NCI-H2171 treated with DMSO at 0.1 percent for 48 hours (cell line): ENCODE results near the gene ADGRV1.
"Not testable (repeated sequence)": the region's sequence is repeated elsewhere in the genome, so short reads cannot be mapped to it uniquely, and the experiment has no call there.

Source experiments
- DNase-seq: peaks from one replicate; lab custom pipeline; 2025; lab: John Stamatoyannopoulos, UW

Gene ADGRV1

GRCh38 chr5:90902170-90902569 lies 343.6 kb downstream of the ADGRV1 start:
- no peak for DNase-seq

- DNase-seq, result no peak
These were observed 344.2 kb downstream of the ADGRV1 start for GRCh38 chr5:90902651-90903386.

- no peak for DNase-seq
These were observed 350.5 kb downstream of the ADGRV1 start for GRCh38 chr5:90909101-90909503.

- DNase-seq, result no peak
These were observed 351.3 kb downstream of the ADGRV1 start for GRCh38 chr5:90909940-90910339.

GRCh38 chr5:90911169-90911568 lies 352.6 kb downstream of the ADGRV1 start:
- no peak for DNase-seq

- no peak for DNase-seq
These were observed 353.9 kb downstream of the ADGRV1 start for GRCh38 chr5:90912476-90912875.

- no peak for DNase-seq
These were observed 356.8 kb downstream of the ADGRV1 start for GRCh38 chr5:90915393-90915792.

GRCh38 chr5:90916947-90917800 lies 358.6 kb downstream of the ADGRV1 start:
- no peak for DNase-seq

GRCh38 chr5:90917928-90918668 lies 359.5 kb downstream of the ADGRV1 start:
- DNase-seq, result no peak

GRCh38 chr5:90921418-90921973 lies 362.9 kb downstream of the ADGRV1 start:
- DNase-seq, result no peak

- not testable (repeated sequence) for DNase-seq
These were observed 365.6 kb downstream of the ADGRV1 start for GRCh38 chr5:90924222-90924621.

- peak; percentile 47 for DNase-seq
These were observed 370.6 kb downstream of the ADGRV1 start for GRCh38 chr5:90929013-90929839.

- no peak for DNase-seq
These were observed 371.5 kb downstream of the ADGRV1 start for GRCh38 chr5:90930062-90930461.

GRCh38 chr5:90930756-90931431 lies 372.3 kb downstream of the ADGRV1 start:
- no peak for DNase-seq

GRCh38 chr5:90932052-90932699 lies 373.6 kb downstream of the ADGRV1 start:
- no peak for DNase-seq

- DNase-seq, result no peak
These were observed 374.7 kb downstream of the ADGRV1 start for GRCh38 chr5:90933298-90933697.

GRCh38 chr5:90934091-90934719 lies 375.6 kb downstream of the ADGRV1 start:
- DNase-seq, result no peak

- no peak for DNase-seq
These were observed 376.1 kb downstream of the ADGRV1 start for GRCh38 chr5:90934738-90935137.

- no peak for DNase-seq
These were observed 380.6 kb downstream of the ADGRV1 start for GRCh38 chr5:90939211-90939610.
